OCI-LY3 (cell line): ENCODE measurements around the gene HAVCR1.

Experiments used
- EZH2phosphoT487 ChIP-seq: fragments of 200-600 bp; shearing (Covaris generic); IDR thresholded peaks from 2 replicates; pipeline ENCODE4 v1.6.1; 2018; ENCODE audit warnings: antibody characterized with exemption, mixed run types, low read depth
- TF ChIP-seq, protein P1 (sequence below): fragments of 200-600, 300-600 bp; sonication (generic); IDR thresholded peaks from 2 replicates; pipeline ENCODE4 v1.5.1; 2014; ENCODE audit warnings: antibody characterized with exemption, low read length, low read depth

- TF ChIP-seq, protein P1, sequence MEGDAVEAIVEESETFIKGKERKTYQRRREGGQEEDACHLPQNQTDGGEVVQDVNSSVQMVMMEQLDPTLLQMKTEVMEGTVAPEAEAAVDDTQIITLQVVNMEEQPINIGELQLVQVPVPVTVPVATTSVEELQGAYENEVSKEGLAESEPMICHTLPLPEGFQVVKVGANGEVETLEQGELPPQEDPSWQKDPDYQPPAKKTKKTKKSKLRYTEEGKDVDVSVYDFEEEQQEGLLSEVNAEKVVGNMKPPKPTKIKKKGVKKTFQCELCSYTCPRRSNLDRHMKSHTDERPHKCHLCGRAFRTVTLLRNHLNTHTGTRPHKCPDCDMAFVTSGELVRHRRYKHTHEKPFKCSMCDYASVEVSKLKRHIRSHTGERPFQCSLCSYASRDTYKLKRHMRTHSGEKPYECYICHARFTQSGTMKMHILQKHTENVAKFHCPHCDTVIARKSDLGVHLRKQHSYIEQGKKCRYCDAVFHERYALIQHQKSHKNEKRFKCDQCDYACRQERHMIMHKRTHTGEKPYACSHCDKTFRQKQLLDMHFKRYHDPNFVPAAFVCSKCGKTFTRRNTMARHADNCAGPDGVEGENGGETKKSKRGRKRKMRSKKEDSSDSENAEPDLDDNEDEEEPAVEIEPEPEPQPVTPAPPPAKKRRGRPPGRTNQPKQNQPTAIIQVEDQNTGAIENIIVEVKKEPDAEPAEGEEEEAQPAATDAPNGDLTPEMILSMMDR = no peak
- no peak for TF ChIP-seq EZH2phosphoT487
Observed at GRCh38 chr5:157057459-157058370, 1.2 kb downstream of the HAVCR1 start.
